HTERT RPE-1 (cell line): ENCODE data around the gene ATG7.

Experiments used
- in situ Hi-C: fragments of 300-500 bp; cut with MboI; formaldehyde crosslinking; loops from 4 replicates; pipeline ENCODE4 v1.14.3; 2020; ENCODE audit warnings: low sequenced_read_pairs

Gene ATG7, protein sequence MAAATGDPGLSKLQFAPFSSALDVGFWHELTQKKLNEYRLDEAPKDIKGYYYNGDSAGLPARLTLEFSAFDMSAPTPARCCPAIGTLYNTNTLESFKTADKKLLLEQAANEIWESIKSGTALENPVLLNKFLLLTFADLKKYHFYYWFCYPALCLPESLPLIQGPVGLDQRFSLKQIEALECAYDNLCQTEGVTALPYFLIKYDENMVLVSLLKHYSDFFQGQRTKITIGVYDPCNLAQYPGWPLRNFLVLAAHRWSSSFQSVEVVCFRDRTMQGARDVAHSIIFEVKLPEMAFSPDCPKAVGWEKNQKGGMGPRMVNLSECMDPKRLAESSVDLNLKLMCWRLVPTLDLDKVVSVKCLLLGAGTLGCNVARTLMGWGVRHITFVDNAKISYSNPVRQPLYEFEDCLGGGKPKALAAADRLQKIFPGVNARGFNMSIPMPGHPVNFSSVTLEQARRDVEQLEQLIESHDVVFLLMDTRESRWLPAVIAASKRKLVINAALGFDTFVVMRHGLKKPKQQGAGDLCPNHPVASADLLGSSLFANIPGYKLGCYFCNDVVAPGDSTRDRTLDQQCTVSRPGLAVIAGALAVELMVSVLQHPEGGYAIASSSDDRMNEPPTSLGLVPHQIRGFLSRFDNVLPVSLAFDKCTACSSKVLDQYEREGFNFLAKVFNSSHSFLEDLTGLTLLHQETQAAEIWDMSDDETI

DNA sequence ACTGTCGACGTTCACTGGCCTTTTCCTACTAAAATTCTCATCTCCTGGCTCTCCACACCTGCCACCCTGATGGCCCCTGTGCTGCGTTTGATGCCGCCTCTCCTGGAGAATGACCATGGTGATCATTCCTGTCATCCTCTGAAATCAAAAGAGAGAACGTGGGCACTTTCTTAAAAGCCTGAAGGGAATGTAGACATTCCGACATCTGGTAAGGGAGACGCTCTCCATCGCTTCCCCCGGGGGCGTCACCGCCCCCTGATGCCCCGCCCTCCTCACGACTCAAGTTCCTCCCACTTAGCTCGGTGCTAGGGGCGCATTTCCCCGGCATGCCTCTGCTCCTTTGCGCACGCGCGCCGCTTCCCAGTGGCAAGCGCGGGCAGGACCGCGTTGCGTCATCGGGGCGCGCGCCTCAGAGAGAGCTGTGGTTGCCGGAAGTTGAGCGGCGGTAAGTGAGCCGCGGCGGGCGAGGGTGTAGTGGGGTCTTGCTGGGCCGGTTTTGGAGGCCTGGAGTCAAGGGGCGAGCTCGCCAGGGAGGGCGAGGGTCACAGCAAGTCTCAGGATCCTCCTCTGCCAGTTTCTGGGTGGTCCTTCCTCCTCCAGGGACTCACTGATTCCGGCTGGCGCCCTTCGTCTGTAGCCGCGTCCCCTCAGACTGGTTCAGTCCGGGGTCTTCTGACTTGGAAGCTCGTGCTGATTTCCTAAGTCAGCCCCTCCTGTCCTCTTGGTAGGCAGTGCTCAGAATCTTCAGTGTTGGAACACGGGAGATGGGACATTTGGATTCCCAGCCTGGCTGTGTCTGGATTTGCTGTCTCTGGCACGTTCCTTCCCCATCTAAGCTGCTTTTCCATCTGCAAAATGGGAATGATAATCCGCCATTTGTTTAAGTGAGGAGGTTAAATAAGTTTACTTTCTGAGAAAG lies at the start of gene ATG7:
Gene ATG7 (plus strand): TSS at position 412 of the 919 bp plus-strand sequence. CDS start 26,299 bp downstream, outside the sequence.
- in situ Hi-C loops: no loop called here

- in situ Hi-C loops: no loop called here
These were observed 48.2 kb upstream of the ATG7 start for GRCh38 chr3:11224010-11224409.

DNA sequence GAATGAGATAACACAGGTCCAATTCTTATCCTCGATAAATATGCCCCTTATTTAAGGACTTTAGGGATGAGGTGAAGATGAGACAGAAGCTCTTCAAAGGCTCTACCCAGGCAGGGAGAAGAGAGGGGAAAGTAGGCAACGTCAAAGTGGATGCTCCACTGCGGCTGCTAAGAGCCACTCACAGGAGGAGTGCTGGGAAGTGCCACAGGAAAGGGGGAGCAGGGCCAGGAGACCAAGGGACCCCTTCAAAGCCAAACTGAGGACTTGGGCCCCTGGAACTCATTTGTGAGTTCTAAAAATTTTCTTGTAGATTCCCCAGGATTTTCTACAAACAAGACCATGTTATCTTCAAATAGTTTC lies 47.3 kb upstream of the ATG7 start:
- in situ Hi-C loops: no loop called here

DNA sequence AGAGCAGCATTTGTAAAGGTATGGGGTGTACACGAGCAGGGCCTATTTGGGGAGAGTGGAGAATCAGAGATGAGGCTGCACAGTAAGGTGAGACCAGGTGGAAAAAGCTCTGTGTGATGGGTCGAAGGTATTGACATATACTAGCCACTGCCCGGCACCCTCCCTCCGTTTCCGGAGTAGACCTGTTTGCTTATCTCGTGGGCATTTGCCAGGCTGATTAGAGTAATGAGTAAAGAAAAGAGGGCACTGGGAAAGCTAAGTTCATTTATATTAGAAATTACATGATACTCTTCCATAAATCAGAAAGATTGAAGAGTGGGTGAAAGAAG lies 46.2 kb upstream of the ATG7 start:
- in situ Hi-C loops: no loop called here

GRCh38 chr3:11228041-11228440 lies 44.2 kb upstream of the ATG7 start:
- in situ Hi-C loops: no loop called here

DNA sequence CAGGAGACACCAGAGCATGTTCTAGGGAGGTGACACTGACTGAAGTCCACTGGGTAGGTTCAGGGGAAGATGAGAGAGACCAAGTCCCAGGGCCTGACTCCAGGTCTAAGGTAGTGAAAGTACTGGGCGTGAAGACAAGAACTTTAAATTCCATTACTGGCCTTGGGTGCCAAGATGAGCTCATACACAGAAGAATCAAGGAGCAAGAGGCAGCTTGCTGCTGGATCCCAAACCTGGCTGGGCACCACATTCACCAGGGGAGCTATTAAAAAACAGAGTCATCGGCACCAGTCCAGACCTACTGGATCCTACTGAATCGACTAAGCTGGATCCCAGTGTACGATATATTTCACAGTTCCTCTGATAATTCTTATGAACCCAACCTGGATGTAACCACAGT lies 42.1 kb upstream of the ATG7 start:
- in situ Hi-C loops: no loop called here

DNA sequence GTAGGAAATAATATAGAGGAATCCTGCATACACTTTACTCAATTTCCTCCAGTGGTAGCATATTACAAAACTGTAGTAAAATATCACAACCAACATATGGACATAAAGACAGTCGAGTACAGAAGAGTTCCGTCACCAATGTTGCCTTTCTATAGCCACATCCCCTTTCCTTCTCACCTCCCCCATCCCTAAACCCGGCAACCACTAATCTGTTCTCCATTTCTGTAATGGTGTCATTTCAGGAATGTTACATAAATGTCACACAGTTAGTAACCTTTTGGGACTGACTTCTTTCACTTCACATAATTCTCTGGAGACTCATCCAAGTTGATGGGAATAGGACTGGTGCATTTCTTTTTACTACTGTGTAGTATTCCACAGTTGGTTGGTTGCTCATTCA lies 41.4 kb upstream of the ATG7 start:
- in situ Hi-C loops: no loop called here

DNA sequence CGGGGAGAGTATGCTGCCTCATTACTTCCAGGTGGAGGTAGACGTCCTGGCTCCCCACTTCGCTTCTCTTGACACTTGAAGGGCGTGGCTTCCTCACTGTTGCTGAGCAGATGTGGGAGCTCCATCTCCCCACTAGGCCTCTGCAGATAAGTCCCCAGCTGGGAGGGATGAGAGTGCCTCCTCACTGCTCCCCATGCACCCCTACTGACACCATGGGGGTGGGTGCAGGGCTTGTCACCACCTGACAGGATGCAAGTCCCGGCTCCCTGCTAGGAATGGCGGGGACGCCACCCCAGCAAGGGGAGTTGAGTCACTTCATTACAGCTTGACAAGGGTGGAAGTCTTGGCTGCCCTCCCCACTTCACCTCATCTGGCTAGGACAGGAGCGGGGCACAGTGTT lies 36.8 kb upstream of the ATG7 start:
- in situ Hi-C loops: no loop called here

- in situ Hi-C loops: no loop called here
These were observed 35.4 kb upstream of the ATG7 start for GRCh38 chr3:11236588-11237461.

DNA sequence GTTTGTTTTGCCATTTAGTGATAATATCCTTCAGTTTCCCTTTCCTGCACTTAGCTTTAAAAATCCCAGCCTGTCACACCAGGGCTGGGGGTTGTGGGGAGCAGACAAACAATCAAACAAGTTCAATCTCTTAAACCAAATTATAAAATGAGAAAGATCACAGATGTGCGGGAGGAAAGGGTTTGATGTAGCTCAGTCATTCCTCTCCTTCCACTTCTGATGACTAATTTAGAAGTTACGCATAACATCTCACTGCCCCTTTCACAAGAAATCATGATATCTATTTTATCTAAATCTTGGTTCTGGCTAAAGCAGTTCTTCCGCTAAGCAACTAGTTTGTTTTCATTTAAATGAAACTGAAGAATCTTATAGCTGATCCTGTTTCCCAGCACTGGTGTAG lies 34.1 kb upstream of the ATG7 start:
- in situ Hi-C loops: no loop called here

GRCh38 chr3:11238880-11239279 lies 33.3 kb upstream of the ATG7 start:
- in situ Hi-C loops: no loop called here

DNA sequence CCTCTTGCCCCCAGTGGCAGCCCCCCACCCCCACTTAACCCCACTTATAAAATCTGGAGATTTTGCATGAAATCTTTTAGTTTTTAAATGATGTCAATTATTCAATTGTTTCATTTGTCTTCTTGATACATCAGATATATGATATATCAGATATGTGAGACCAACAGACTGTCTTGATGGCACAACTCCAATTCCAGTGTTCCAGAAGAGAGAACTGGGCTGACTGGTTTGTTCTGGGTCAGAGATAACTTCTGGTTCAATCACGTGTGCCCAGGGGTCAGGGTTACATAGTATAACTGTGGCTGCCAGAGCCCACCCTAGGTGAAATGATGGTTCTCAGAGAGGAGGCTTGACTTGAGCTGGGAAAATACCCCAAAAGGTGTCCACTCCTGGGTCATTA lies 32.4 kb upstream of the ATG7 start:
- in situ Hi-C loops: no loop called here

- in situ Hi-C loops: no loop called here
These were observed 31.7 kb upstream of the ATG7 start for GRCh38 chr3:11240496-11240895.

- in situ Hi-C loops: no loop called here
These were observed 28.0 kb upstream of the ATG7 start for GRCh38 chr3:11244121-11244677.

GRCh38 chr3:11245276-11245675 lies 26.9 kb upstream of the ATG7 start:
- in situ Hi-C loops: no loop called here

GRCh38 chr3:11245827-11246662 lies 26.2 kb upstream of the ATG7 start:
- in situ Hi-C loops: no loop called here

DNA sequence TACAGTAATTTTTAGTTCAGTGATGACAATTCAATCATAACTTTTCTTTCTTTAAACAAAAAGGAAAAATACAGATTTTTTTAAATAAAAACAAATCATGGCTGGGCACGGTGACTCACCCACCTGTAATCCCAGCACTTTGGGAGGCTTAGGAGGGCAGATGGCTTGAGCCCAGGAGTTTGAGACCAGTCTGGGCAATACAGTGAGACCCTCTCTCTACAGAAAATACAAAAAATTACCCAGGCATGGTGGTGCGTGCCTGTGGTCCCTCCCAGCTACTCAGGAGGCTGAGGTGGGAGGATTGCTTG lies 25.6 kb upstream of the ATG7 start:
- in situ Hi-C loops: no loop called here

DNA sequence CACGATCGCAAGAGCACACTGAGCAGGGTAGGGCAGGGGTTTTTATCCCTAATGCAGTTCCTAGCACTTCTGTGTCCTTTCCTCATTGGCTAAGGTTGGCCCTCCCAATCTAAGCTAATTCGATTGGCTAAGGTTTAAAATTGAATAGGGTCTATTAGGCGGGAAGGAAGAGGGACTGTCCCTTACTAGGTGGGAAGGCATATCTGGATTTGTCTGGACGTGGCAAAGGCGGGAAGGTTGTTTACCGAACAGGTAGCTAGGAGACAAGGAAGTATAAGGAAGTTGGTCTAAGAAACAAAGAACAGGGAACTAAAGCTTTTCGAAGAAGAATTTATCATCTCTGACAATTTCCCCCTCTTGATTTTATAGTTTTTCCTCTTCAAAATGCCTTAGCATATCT lies 24.8 kb upstream of the ATG7 start:
- in situ Hi-C loops: no loop called here

DNA sequence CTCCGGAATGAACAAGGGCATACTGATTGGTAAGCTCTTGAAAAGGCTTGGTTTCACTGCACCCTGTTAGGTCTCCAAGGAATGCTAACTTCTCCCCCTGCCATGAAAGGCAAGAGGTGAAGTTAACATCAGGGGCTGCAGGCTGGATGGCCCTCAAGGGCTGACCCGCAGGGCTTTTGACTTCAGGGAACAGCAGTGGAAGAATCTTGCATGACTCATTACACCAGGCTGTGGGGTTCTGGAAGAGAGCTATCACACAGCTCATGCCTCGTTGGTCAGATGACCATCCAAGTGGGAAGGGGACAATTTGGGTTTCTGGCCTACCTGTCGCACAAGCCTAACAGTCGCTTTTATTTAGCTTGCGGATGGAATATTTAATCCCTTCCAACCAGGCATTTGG lies 23.6 kb upstream of the ATG7 start:
- in situ Hi-C loops: no loop called here
